Stimulated activated CD8-positive, alpha-beta memory T cell treated with anti-CD3 and anti-CD28 coated beads, Interleukin-12 subunit alpha, Interleukin-12 subunit beta, amount 100 ng/mL, for 24 hours (primary cell): ENCODE data around the gene MAML3.
A peak's percentile ranks its signal among the peaks of the same experiment; 100 is the strongest.

Source experiments
- DNase-seq: peaks from one replicate; pipeline ENCODE4 v3.0.0-alpha.2; 2020; ENCODE audit errors: extremely low read depth

Gene MAML3

GRCh38 chr4:139756391-139757180 lies 397.4 kb downstream of the MAML3 start:
- DNase-seq: no peak

- DNase-seq: no peak
These were observed 399.0 kb downstream of the MAML3 start for GRCh38 chr4:139754938-139755337.

- DNase-seq: no peak
These were observed 400.3 kb downstream of the MAML3 start for GRCh38 chr4:139753686-139754085.

- DNase-seq: no peak
These were observed 404.0 kb downstream of the MAML3 start for GRCh38 chr4:139749835-139750498.

- DNase-seq: no peak
These were observed 404.6 kb downstream of the MAML3 start for GRCh38 chr4:139749338-139749737.

GRCh38 chr4:139746431-139747171 lies 407.4 kb downstream of the MAML3 start:
- no peak for DNase-seq

GRCh38 chr4:139745111-139745639 lies 408.8 kb downstream of the MAML3 start:
- no peak for DNase-seq

- DNase-seq: no peak
These were observed 409.8 kb downstream of the MAML3 start for GRCh38 chr4:139744232-139744631.

GRCh38 chr4:139743027-139743426 lies 411.0 kb downstream of the MAML3 start:
- DNase-seq: no peak

GRCh38 chr4:139740531-139741041 lies 413.4 kb downstream of the MAML3 start:
- DNase-seq: no peak

- DNase-seq: no peak
These were observed 413.9 kb downstream of the MAML3 start for GRCh38 chr4:139740121-139740520.

- no peak for DNase-seq
These were observed 415.0 kb downstream of the MAML3 start for GRCh38 chr4:139738846-139739613.

GRCh38 chr4:139736661-139737060 lies 417.3 kb downstream of the MAML3 start:
- no peak for DNase-seq

- no peak for DNase-seq
These were observed 417.7 kb downstream of the MAML3 start for GRCh38 chr4:139736274-139736660.

- DNase-seq: no peak
These were observed 418.4 kb downstream of the MAML3 start for GRCh38 chr4:139735381-139736273.

- DNase-seq: peak; percentile 7
These were observed 419.1 kb downstream of the MAML3 start for GRCh38 chr4:139734875-139735380.

GRCh38 chr4:139734201-139734874 lies 419.6 kb downstream of the MAML3 start:
- DNase-seq: no peak

GRCh38 chr4:139732991-139733570 lies 420.9 kb downstream of the MAML3 start:
- no peak for DNase-seq

- DNase-seq: no peak
These were observed 425.1 kb downstream of the MAML3 start for GRCh38 chr4:139728840-139729239.
